ENCODE results near the gene DMAC2. TPM values are rescaled to one million over a fixed set of nuclear protein-coding genes. Genes with fewer than 3 reads are reported as not detected.

The DMAC2 gene
- total and polyA plus RNA-seq, 2 of the 13 experiments (the other 11 are each of a cell fraction or from before 2014, with no cell fraction given): 39.0 to 66.0 TPM

DNA sequence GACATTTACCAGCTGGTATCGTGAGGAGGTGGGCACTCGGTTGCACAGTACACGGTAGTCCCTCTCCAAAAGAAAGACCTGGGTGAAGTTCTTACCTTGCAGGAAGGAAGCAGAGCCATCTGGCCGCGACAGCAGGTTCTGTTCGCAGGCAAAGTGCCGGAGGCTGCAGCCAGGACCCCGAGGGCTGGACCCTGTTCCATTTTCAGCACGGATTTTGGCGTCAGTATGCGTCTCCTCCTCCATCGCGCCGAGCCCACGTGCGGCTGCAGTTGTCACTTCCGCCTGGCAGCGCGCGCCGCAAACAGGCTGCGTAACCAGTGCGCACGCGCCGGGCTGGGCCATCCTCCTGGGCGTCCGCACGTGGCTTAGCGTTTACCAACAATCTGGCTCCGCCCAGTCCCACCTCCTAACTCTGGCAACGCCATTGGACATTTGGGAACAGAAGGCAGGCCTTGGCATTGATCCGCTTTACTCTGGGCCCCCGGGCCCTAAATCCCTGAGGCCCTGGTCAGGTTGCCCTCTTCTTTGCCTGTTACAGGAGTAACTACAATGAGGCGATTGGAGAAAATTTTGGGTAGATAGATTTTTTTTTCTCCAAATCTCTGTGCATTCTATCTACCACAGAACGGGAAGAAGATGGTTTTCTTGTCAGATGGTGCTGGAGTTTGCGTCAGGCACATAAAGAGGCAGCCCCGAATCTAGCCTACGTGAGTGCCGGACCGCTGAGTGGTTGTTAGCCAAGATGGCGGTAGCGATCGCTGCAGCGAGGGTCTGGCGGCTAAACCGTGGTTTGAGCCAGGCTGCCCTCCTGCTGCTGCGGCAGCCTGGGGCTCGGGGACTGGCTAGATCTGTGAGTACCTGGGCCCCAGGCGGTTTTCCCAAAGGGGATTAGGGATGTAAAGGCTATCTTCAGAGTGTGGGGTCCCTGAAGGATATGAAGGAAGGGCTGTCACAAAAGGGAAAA lies 42.3 kb downstream of the DMAC2 start, which contains the start of the genes BCKDHA and EXOSC5 (continued):
- TF ChIP-seq, protein P1, sequence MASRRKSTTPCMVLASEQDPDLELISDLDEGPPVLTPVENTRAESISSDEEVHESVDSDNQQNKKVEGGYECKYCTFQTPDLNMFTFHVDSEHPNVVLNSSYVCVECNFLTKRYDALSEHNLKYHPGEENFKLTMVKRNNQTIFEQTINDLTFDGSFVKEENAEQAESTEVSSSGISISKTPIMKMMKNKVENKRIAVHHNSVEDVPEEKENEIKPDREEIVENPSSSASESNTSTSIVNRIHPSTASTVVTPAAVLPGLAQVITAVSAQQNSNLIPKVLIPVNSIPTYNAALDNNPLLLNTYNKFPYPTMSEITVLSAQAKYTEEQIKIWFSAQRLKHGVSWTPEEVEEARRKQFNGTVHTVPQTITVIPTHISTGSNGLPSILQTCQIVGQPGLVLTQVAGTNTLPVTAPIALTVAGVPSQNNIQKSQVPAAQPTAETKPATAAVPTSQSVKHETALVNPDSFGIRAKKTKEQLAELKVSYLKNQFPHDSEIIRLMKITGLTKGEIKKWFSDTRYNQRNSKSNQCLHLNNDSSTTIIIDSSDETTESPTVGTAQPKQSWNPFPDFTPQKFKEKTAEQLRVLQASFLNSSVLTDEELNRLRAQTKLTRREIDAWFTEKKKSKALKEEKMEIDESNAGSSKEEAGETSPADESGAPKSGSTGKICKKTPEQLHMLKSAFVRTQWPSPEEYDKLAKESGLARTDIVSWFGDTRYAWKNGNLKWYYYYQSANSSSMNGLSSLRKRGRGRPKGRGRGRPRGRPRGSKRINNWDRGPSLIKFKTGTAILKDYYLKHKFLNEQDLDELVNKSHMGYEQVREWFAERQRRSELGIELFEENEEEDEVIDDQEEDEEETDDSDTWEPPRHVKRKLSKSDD (CRISPR knock-in tag; IDR thresholded peaks at IDR 0.05; ENCODE audit: low read depth): 0 out of 2 replicates have a peak, but pooled peaks have one; percentile 47
- TF ChIP-seq, protein P2, sequence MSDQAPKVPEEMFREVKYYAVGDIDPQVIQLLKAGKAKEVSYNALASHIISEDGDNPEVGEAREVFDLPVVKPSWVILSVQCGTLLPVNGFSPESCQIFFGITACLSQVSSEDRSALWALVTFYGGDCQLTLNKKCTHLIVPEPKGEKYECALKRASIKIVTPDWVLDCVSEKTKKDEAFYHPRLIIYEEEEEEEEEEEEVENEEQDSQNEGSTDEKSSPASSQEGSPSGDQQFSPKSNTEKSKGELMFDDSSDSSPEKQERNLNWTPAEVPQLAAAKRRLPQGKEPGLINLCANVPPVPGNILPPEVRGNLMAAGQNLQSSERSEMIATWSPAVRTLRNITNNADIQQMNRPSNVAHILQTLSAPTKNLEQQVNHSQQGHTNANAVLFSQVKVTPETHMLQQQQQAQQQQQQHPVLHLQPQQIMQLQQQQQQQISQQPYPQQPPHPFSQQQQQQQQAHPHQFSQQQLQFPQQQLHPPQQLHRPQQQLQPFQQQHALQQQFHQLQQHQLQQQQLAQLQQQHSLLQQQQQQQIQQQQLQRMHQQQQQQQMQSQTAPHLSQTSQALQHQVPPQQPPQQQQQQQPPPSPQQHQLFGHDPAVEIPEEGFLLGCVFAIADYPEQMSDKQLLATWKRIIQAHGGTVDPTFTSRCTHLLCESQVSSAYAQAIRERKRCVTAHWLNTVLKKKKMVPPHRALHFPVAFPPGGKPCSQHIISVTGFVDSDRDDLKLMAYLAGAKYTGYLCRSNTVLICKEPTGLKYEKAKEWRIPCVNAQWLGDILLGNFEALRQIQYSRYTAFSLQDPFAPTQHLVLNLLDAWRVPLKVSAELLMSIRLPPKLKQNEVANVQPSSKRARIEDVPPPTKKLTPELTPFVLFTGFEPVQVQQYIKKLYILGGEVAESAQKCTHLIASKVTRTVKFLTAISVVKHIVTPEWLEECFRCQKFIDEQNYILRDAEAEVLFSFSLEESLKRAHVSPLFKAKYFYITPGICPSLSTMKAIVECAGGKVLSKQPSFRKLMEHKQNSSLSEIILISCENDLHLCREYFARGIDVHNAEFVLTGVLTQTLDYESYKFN (CRISPR knock-in tag; conservative IDR thresholded peaks at IDR 0.05): peak; percentile 56
- TF ChIP-seq NFKB2 (CRISPR knock-in tag; IDR thresholded peaks at IDR 0.05; ENCODE audit: borderline replicate concordance) (peak; percentile 88), RAD21 (CRISPR knock-in tag; IDR thresholded peaks at IDR 0.05) (0 out of 2 replicates have a peak, but pooled peaks have one; percentile 16), FLYWCH1 (CRISPR knock-in tag; IDR thresholded peaks at IDR 0.05) (no peak), HNF4A (CRISPR knock-in tag; IDR thresholded peaks at IDR 0.05) (peak; percentile 13; the same call in 1 of the 2 replicates), TCF7 (IDR thresholded peaks at IDR 0.05; ENCODE audit: low read depth) (no peak), MAZ (IDR thresholded peaks at IDR 0.05; ENCODE audit: borderline replicate concordance, low read depth, low read length) (0 out of 2 replicates have a peak, but pooled peaks have one; percentile 34), MAZ (CRISPR knock-in tag; IDR thresholded peaks at IDR 0.05; ENCODE audit: low read depth) (peak; percentile 65; the same call in 1 of the 2 replicates), SATB2 (CRISPR knock-in tag; IDR thresholded peaks at IDR 0.05) (peak; percentile 21), HES4 (CRISPR knock-in tag; IDR thresholded peaks at IDR 0.05; ENCODE audit: borderline replicate concordance) (peak; percentile 73; the same call in 1 of the 2 replicates)
- TF ChIP-seq, protein P3, sequence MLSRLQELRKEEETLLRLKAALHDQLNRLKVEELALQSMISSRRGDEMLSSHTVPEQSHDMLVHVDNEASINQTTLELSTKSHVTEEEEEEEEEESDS (CRISPR knock-in tag; IDR thresholded peaks at IDR 0.05; ENCODE audit: borderline replicate concordance): no peak
- TF ChIP-seq, protein P4, sequence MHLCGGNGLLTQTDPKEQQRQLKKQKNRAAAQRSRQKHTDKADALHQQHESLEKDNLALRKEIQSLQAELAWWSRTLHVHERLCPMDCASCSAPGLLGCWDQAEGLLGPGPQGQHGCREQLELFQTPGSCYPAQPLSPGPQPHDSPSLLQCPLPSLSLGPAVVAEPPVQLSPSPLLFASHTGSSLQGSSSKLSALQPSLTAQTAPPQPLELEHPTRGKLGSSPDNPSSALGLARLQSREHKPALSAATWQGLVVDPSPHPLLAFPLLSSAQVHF (CRISPR knock-in tag; IDR thresholded peaks at IDR 0.05): no peak
- TF ChIP-seq, protein P5, sequence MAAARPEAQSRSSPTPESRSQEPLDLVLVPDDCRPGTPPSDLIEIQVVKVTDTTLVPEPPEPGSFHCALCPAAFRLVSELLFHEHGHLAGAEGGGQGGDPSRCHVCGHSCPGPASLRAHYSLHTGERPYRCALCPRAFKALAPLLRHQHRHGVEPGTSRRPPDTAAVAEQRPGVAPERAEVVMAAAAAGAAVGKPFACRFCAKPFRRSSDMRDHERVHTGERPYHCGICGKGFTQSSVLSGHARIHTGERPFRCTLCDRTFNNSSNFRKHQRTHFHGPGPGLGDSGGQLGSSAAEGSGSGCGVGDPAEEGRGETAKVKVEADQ (CRISPR knock-in tag; IDR thresholded peaks at IDR 0.05; ENCODE audit: borderline replicate concordance): 0 out of 2 replicates have a peak, but pooled peaks have one; percentile 27
- TF ChIP-seq, protein P6, sequence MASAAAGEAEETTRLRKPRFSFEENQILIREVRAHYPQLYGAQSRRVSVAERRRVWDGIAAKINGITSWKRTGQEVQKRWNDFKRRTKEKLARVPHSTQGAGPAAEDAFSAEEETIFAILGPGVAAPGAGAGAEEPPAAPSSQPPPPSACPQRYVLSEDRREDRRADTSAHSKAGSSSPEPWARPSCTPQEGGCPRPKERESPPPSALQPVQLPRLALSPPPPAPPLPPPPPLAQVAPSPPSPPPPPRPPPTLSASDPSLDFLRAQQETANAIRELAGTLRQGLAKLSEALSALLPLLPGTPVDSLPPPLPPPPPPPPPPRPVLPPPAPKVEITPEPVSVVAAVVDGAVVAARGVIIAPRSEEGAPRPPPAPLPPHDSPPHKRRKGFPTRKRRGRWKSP (CRISPR knock-in tag; IDR thresholded peaks at IDR 0.05): peak; percentile 77
- TF ChIP-seq, protein P7, sequence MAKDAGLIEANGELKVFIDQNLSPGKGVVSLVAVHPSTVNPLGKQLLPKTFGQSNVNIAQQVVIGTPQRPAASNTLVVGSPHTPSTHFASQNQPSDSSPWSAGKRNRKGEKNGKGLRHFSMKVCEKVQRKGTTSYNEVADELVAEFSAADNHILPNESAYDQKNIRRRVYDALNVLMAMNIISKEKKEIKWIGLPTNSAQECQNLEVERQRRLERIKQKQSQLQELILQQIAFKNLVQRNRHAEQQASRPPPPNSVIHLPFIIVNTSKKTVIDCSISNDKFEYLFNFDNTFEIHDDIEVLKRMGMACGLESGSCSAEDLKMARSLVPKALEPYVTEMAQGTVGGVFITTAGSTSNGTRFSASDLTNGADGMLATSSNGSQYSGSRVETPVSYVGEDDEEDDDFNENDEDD (CRISPR knock-in tag; IDR thresholded peaks at IDR 0.05; ENCODE audit: borderline replicate concordance): peak; percentile 95

Data from HepG2 (cell line).